Measurements from ENCODE around the gene C1QTNF2. TPM values are rescaled to one million over a fixed set of nuclear protein-coding genes. Genes with fewer than 3 reads are reported as not detected.

The C1QTNF2 gene
- total and polyA plus RNA-seq, 2 donors (not counting 1 experiment from before 2014, with no cell fraction given), result not detected

DNA sequence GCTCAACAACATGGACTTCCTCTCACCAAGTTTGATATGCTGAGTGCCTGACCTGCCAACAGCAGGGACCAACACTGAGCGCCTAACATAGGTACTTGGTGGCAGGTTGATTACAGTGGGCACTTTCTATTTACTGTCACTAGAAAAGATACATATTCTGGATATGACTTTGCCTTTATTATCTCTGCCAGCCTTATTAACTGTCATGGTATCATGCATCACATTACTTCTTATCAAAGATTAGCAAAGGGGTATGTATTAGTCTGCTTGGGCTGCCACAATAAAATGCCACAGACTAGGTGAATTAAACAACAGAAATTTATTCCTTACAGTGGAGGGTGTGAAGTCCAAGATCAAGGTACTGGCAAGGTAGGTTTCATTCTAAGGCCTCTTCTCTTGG, 14.3 kb upstream of the C1QTNF2 start:
- H3K9me3 ChIP-seq (ENCODE audit: control extremely low read depth in 1 of 3, control insufficient read depth in 2 of 3, insufficient read depth in 1 of 3, low read length in 2 of 3), result peaks cover 0 to 5% (median 4%) of the 10 kb centered on the region in 3 donors
- H4K20me1 ChIP-seq (ENCODE audit: control insufficient read depth, insufficient read depth, low read length, poor library complexity, severe bottlenecking), result no peaks in the 10 kb centered on the region
- TF ChIP-seq, protein P1, sequence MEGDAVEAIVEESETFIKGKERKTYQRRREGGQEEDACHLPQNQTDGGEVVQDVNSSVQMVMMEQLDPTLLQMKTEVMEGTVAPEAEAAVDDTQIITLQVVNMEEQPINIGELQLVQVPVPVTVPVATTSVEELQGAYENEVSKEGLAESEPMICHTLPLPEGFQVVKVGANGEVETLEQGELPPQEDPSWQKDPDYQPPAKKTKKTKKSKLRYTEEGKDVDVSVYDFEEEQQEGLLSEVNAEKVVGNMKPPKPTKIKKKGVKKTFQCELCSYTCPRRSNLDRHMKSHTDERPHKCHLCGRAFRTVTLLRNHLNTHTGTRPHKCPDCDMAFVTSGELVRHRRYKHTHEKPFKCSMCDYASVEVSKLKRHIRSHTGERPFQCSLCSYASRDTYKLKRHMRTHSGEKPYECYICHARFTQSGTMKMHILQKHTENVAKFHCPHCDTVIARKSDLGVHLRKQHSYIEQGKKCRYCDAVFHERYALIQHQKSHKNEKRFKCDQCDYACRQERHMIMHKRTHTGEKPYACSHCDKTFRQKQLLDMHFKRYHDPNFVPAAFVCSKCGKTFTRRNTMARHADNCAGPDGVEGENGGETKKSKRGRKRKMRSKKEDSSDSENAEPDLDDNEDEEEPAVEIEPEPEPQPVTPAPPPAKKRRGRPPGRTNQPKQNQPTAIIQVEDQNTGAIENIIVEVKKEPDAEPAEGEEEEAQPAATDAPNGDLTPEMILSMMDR (IDR thresholded peaks at IDR 0.05), result no peak
- TF ChIP-seq EZH2 (IDR thresholded peaks at IDR 0.05; ENCODE audit: borderline replicate concordance, insufficient read depth, low read depth, low read length, poor library complexity, severe bottlenecking), result no peak
- DNase-seq (no peak), ATAC-seq (ENCODE audit: low read depth) (no peak)
- no peak overlapping the region for H3K4me3 Mint-ChIP-seq
- no peaks in the 10 kb centered on the region for H3K79me2 ChIP-seq (ENCODE audit: control insufficient read depth, insufficient read depth, low read length)
- H3K9ac ChIP-seq (ENCODE audit: low read length), result no peak overlapping the region
- no peaks in the 10 kb centered on the region for H3K27me3 ChIP-seq (replicated peaks in 1 of 4; ENCODE audit: control extremely low read depth in 1 of 4, control insufficient read depth in 3 of 4, insufficient read depth in 4 of 4, low read length in 3 of 4)
- no peak overlapping the region for H3K4me2 ChIP-seq (replicated peaks; ENCODE audit: low read depth, low read length, poor library complexity, severe bottlenecking)
- no peak overlapping the region for H2AFZ ChIP-seq (ENCODE audit: insufficient read depth, low read depth, low read length, poor library complexity, severe bottlenecking)
- no peak overlapping the region for H3K27ac Mint-ChIP-seq
- intact Hi-C loops (cut with micrococcal nuclease), result no loop called here
- peaks cover 14% of the 10 kb centered on the region for H3K4me1 Mint-ChIP-seq
- no peaks in the 10 kb centered on the region for H3K36me3 ChIP-seq (replicated peaks in 1 of 2; ENCODE audit: control extremely low read depth in 1 of 2, control insufficient read depth in 1 of 2, extremely low read depth in 1 of 2, insufficient read depth in 2 of 2, low read length in 1 of 2)
- H3K4me3 ChIP-seq (ENCODE audit: control extremely low read depth in 1 of 5, extremely low read depth in 1 of 5, insufficient read depth in 1 of 5, low read depth in 2 of 5, low read length in 4 of 5), result no peak overlapping the region
- peaks cover 0 to 6% of the 10 kb centered on the region in 2 donors for H3K4me1 ChIP-seq (ENCODE audit: control insufficient read depth in 2 of 2, insufficient read depth in 2 of 2, low read length in 2 of 2)
- peaks cover 11% of the 10 kb centered on the region for H3K9me3 Mint-ChIP-seq (ENCODE audit: insufficient read depth)
- no CpG with 5 or more reads among the region's 1 CpG for WGBS (ENCODE audit: insufficient coverage)
- H3K27ac ChIP-seq (ENCODE audit: low read length in 2 of 2), result no peak overlapping the region
- peaks cover 2% of the 10 kb centered on the region for H3K27me3 Mint-ChIP-seq
- CTCF ChIA-PET, result interaction anchor here (0.6 kb wide), 1 partner anchor 27 kb away, joined by 5 read pairs; no protein-coding TSS in a partner anchor
- POLR2A ChIA-PET, result no interaction called here

DNA sequence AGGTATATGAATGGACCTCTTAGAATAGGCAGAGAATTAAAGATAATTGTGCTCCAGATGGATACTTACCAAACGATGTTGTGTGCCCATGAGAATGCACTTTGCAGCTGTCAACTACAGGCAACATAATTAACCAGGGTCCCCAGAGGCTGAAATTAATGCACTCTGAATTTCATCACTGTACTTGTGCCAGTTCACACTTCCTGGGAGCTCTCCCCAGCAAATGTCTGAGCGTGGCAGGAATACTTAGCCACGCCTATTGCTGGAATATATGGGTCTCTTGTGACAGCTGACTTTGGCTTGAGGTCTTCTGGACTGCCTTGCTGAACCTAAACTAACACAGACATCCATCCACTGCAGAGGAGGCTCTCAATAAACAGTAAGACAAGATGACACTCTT, 11.9 kb upstream of the C1QTNF2 start:
- Histone ChIP-seq H3K79me2 (ENCODE audit: control insufficient read depth, insufficient read depth, low read length) (no peaks in the 10 kb centered on the region), H3K9me3 (ENCODE audit: control extremely low read depth in 1 of 3, control insufficient read depth in 2 of 3, insufficient read depth in 1 of 3, low read length in 2 of 3) (peaks cover 0 to 4% (median 3%) of the 10 kb centered on the region in 3 donors), H3K4me2 (replicated peaks; ENCODE audit: low read depth, low read length, poor library complexity, severe bottlenecking) (no peak overlapping the region), H3K27me3 (replicated peaks in 1 of 4; ENCODE audit: control extremely low read depth in 1 of 4, control insufficient read depth in 3 of 4, insufficient read depth in 4 of 4, low read length in 3 of 4) (no peaks in the 10 kb centered on the region), H3K27ac (ENCODE audit: low read length in 2 of 2) (no peak overlapping the region), H3K4me3 (ENCODE audit: control extremely low read depth in 1 of 5, extremely low read depth in 1 of 5, insufficient read depth in 1 of 5, low read depth in 2 of 5, low read length in 4 of 5) (no peak overlapping the region), H4K20me1 (ENCODE audit: control insufficient read depth, insufficient read depth, low read length, poor library complexity, severe bottlenecking) (no peaks in the 10 kb centered on the region), H2AFZ (ENCODE audit: insufficient read depth, low read depth, low read length, poor library complexity, severe bottlenecking) (no peak overlapping the region), H3K36me3 (replicated peaks in 1 of 2; ENCODE audit: control extremely low read depth in 1 of 2, control insufficient read depth in 1 of 2, extremely low read depth in 1 of 2, insufficient read depth in 2 of 2, low read length in 1 of 2) (no peaks in the 10 kb centered on the region), H3K9ac (ENCODE audit: low read length) (no peak overlapping the region), H3K4me1 (ENCODE audit: control insufficient read depth in 2 of 2, insufficient read depth in 2 of 2, low read length in 2 of 2) (peaks cover 0 to 6% of the 10 kb centered on the region in 2 donors)
- 33% methylated on average over 1 of the region's 3 CpGs for WGBS (ENCODE audit: insufficient coverage)
- Mint-ChIP-seq H3K9me3 (ENCODE audit: insufficient read depth) (peaks cover 3% of the 10 kb centered on the region), H3K27me3 (peaks cover 11% of the 10 kb centered on the region), H3K27ac (no peak overlapping the region), H3K4me3 (no peak overlapping the region), H3K4me1 (peaks cover 14% of the 10 kb centered on the region)
- ChIA-PET CTCF (no interaction called here), POLR2A (no interaction called here)
- no peak for DNase-seq
- ATAC-seq (ENCODE audit: low read depth), result no peak
- TF ChIP-seq EZH2 (IDR thresholded peaks at IDR 0.05; ENCODE audit: borderline replicate concordance, insufficient read depth, low read depth, low read length, poor library complexity, severe bottlenecking), result no peak
- TF ChIP-seq, protein P1 (IDR thresholded peaks at IDR 0.05), result no peak
- intact Hi-C loops (cut with micrococcal nuclease), result no loop called here

Measured in B cell (primary cell).